HG02973 (cell line): Measurements from ENCODE around the gene TMEM201.

Experiments
- ATAC-seq: cut with Tn5 transposase; IDR thresholded peaks from one replicate; pipeline ENCODE4 v1.9.1; 2021; ENCODE audit warnings: moderate library complexity; ENCODE audit not compliant: unreplicated experiment

The TMEM201 gene

GRCh38 chr1:9652379-9653209 is 63.9 kb downstream of the TMEM201 start:
- ATAC-seq, result peak; percentile 22

GRCh38 chr1:9653210-9653490 is 64.4 kb downstream of the TMEM201 start:
- no peak for ATAC-seq

- ATAC-seq, result no peak
Observed at GRCh38 chr1:9653491-9654050, 64.9 kb downstream of the TMEM201 start.

GRCh38 chr1:9654051-9654833 is 65.5 kb downstream of the TMEM201 start:
- ATAC-seq, result no peak

GRCh38 chr1:9654834-9655723 is 66.4 kb downstream of the TMEM201 start:
- no peak for ATAC-seq

GRCh38 chr1:9655836-9656235 is 67.1 kb downstream of the TMEM201 start:
- no peak for ATAC-seq

GRCh38 chr1:9657521-9658032 is 68.9 kb downstream of the TMEM201 start:
- no peak for ATAC-seq

- no peak for ATAC-seq
Observed at GRCh38 chr1:9658199-9658598, 69.5 kb downstream of the TMEM201 start.

DNA sequence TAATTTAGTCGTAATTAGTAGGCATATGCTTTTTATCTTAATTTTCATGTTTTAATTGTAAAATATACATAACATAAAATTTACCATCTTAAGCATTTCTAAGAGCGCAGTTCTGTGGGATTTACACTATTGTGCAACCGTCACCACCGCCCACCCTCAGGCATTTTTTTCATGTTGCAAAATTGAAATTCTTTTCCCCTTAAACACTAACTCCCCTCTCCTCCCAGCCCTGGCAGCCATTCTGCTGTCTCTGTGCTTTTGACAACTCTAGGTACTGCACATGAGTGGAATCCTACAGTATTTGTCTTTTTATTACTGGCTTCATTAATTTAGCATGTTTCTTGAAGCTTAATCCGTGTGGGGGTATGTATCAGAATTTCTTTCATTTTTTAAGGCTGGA is 70.6 kb downstream of the TMEM201 start:
- ATAC-seq, result no peak

- ATAC-seq, result no peak
Observed at GRCh38 chr1:9663257-9663656, 74.5 kb downstream of the TMEM201 start.
